WTC11 (cell line): Measurements from ENCODE around the gene ID3. TPM values are rescaled to one million over a fixed set of nuclear protein-coding genes. Genes with fewer than 3 reads are reported as not detected.

ENCODE experiments used
- ATAC-seq: fragments of 200-7000 bp; cut with Tn5 transposase; 2 replicates; pipeline ENCODE4 v1.10.0; 2021; ENCODE audit warnings: mild to moderate bottlenecking, moderate library complexity
- CTCF ChIA-PET: fragments of 300-600 bp; sonication (Branson Sonifier 250); formaldehyde crosslinking; loops from one replicate; lab custom pipeline; 2021; ENCODE audit warnings: antibody characterized with exemption; lab: Charles Lee
- POLR2A ChIA-PET: fragments of 350-600 bp; sonication (Branson Sonifier 250); formaldehyde crosslinking; loops from one replicate; lab custom pipeline; 2021; ENCODE audit warnings: antibody characterized with exemption; lab: Charles Lee
- DNase-seq: peaks from one replicate; pipeline ENCODE4 v3.0.0; 2021; ENCODE audit warnings: low spot score
- H3K27ac Mint-ChIP-seq: 2 replicates; pipeline ENCODE4 v1.8.0; 2021; ENCODE audit warnings: mixed read lengths
- H3K27me3 Mint-ChIP-seq: 2 replicates; pipeline ENCODE4 v1.8.0; 2021; ENCODE audit warnings: low read depth, mild to moderate bottlenecking, moderate library complexity, mixed read lengths
- H3K36me3 Mint-ChIP-seq: 2 replicates; pipeline ENCODE4 v1.8.0; 2021; ENCODE audit warnings: mixed read lengths
- H3K4me1 Mint-ChIP-seq: 2 replicates; pipeline ENCODE4 v1.8.0; 2022; ENCODE audit warnings: mixed read lengths
- H3K4me3 Mint-ChIP-seq: 2 replicates; pipeline ENCODE4 v1.8.0; 2021; ENCODE audit warnings: mild to moderate bottlenecking, moderate library complexity, mixed read lengths
- H3K9me3 Mint-ChIP-seq: 2 replicates; pipeline ENCODE4 v1.8.0; 2021; ENCODE audit warnings: mixed read lengths
- CREB1 ChIP-seq: sonication (generic); formaldehyde crosslinking; IDR thresholded peaks from 2 replicates; pipeline ENCODE4 v1.8.0; 2023; ENCODE audit warnings: mild to moderate bottlenecking, missing genetic modification reagents
- EMX1 ChIP-seq: fragments of 250-450 bp; sonication (Bioruptor Pico); IDR thresholded peaks from 2 replicates; pipeline ENCODE4 v1.8.0; 2021; ENCODE audit warnings: mild to moderate bottlenecking
- ETV6 ChIP-seq: sonication (generic); formaldehyde crosslinking; IDR thresholded peaks from 2 replicates; pipeline ENCODE4 v1.8.1; 2022; ENCODE audit warnings: mild to moderate bottlenecking, missing genetic modification reagents
- FOXJ3 ChIP-seq: sonication (generic); formaldehyde crosslinking; IDR thresholded peaks from 2 replicates; pipeline ENCODE4 v1.9.0; 2021; ENCODE audit warnings: missing genetic modification reagents, mild to moderate bottlenecking, borderline replicate concordance
- GRHL2 ChIP-seq: fragments of 250-450 bp; sonication (Bioruptor Pico); IDR thresholded peaks from 2 replicates; pipeline ENCODE4 v1.8.0; 2022; ENCODE audit warnings: mild to moderate bottlenecking, moderate library complexity; ENCODE audit not compliant: insufficient replicate concordance, severe bottlenecking
- HMGA2 ChIP-seq: fragments of 250-450 bp; sonication (Bioruptor Pico); IDR thresholded peaks from 2 replicates; pipeline ENCODE4 v1.4.0; 2021; ENCODE audit warnings: mild to moderate bottlenecking, moderate library complexity
- JAZF1 ChIP-seq: fragments of 250-450 bp; sonication (Bioruptor Pico); IDR thresholded peaks from 2 replicates; pipeline ENCODE4 v1.9.0; 2021; ENCODE audit warnings: moderate library complexity, mild to moderate bottlenecking, inconsistent platforms
- NFYB ChIP-seq: sonication (generic); formaldehyde crosslinking; conservative IDR thresholded peaks from 2 replicates; pipeline ENCODE4 v1.8.0; 2022; ENCODE audit warnings: low read depth, missing genetic modification reagents
- NR1H2 ChIP-seq: sonication (generic); formaldehyde crosslinking; IDR thresholded peaks from 2 replicates; pipeline ENCODE4 v1.9.0; 2021; ENCODE audit warnings: mild to moderate bottlenecking, moderate library complexity, missing genetic modification reagents
- RORB ChIP-seq: fragments of 250-450 bp; sonication (Bioruptor Pico); IDR thresholded peaks from 2 replicates; pipeline ENCODE4 v1.9.0; 2021; ENCODE audit warnings: mild to moderate bottlenecking
- SMAD4 ChIP-seq: sonication (generic); formaldehyde crosslinking; IDR thresholded peaks from 2 replicates; pipeline ENCODE4 v1.8.0; 2022; ENCODE audit warnings: mild to moderate bottlenecking, missing genetic modification reagents
- TEAD1 ChIP-seq: sonication (generic); formaldehyde crosslinking; IDR thresholded peaks from 2 replicates; pipeline ENCODE4 v1.8.0; 2022; ENCODE audit warnings: mild to moderate bottlenecking, missing genetic modification reagents
- TP53 ChIP-seq: sonication (generic); formaldehyde crosslinking; IDR thresholded peaks from 2 replicates; pipeline ENCODE4 v1.8.1; 2023; ENCODE audit warnings: mild to moderate bottlenecking, missing genetic modification reagents
- USF2 ChIP-seq: sonication (generic); formaldehyde crosslinking; IDR thresholded peaks from 2 replicates; pipeline ENCODE4 v1.8.1; 2023; ENCODE audit warnings: mild to moderate bottlenecking, missing genetic modification reagents, moderate library complexity
- ZBTB43 ChIP-seq: sonication (generic); formaldehyde crosslinking; IDR thresholded peaks from 2 replicates; pipeline ENCODE4 v1.8.1; 2023; ENCODE audit warnings: mild to moderate bottlenecking, missing genetic modification reagents
- ZNF138 ChIP-seq: sonication (generic); formaldehyde crosslinking; conservative IDR thresholded peaks from 2 replicates; pipeline ENCODE4 v1.8.1; 2022; ENCODE audit warnings: mild to moderate bottlenecking, moderate library complexity, missing genetic modification reagents
- ZNF423 ChIP-seq: fragments of 250-450 bp; sonication (Bioruptor Pico); IDR thresholded peaks from 2 replicates; pipeline ENCODE4 v2.1.2; 2022; ENCODE audit warnings: mild to moderate bottlenecking, moderate library complexity
- ZNF512 ChIP-seq: sonication (generic); formaldehyde crosslinking; IDR thresholded peaks from 2 replicates; pipeline ENCODE4 v1.8.1; 2022; ENCODE audit warnings: missing genetic modification reagents, borderline replicate concordance
- total RNA-seq: library from RNA; stranded (reverse); gene quantifications from 3 replicates; pipeline ENCODE4 v1.2.3, GENCODE V29; 2021
- TF ChIP-seq, protein P1 (sequence below): sonication (generic); formaldehyde crosslinking; IDR thresholded peaks from 2 replicates; pipeline ENCODE4 v1.8.1; 2022; ENCODE audit warnings: low read depth, mild to moderate bottlenecking, moderate library complexity, missing genetic modification reagents, borderline replicate concordance
- TF ChIP-seq, protein P2 (sequence below): sonication (generic); formaldehyde crosslinking; IDR thresholded peaks from 2 replicates; pipeline ENCODE4 v1.8.1; 2023; ENCODE audit warnings: mild to moderate bottlenecking, missing genetic modification reagents, moderate library complexity

Gene ID3
- total RNA-seq, 1 experiment from 2014 or later = 168 TPM

DNA sequence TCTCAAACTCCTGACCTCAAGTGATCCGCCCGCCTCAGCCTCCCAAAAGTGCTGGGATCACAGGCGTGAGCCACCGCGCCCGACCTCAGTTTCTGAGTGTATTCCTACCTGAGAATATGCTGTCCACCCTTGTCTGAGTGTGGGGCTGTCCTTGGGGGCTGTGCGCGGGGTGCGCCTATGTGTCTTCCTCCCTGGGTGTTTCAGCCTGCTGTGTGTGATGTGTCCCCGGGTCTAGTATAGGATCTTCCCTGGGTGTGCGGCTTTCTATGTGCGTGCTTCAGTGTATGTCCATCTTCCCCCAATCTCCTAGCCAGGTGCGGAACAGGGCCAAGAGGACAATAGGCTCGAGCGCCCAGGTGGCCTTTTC is 8.3 kb upstream of the ID3 start (continued):
- TF ChIP-seq USF2 (CRISPR knock-in tag) (no peak), JAZF1 (no peak), NFYB (no peak), CREB1 (CRISPR knock-in tag) (no peak)
- TF ChIP-seq, protein P1, sequence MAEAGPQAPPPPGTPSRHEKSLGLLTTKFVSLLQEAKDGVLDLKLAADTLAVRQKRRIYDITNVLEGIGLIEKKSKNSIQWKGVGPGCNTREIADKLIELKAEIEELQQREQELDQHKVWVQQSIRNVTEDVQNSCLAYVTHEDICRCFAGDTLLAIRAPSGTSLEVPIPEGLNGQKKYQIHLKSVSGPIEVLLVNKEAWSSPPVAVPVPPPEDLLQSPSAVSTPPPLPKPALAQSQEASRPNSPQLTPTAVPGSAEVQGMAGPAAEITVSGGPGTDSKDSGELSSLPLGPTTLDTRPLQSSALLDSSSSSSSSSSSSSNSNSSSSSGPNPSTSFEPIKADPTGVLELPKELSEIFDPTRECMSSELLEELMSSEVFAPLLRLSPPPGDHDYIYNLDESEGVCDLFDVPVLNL (CRISPR knock-in tag) = no peak
- TF ChIP-seq, protein P2, sequence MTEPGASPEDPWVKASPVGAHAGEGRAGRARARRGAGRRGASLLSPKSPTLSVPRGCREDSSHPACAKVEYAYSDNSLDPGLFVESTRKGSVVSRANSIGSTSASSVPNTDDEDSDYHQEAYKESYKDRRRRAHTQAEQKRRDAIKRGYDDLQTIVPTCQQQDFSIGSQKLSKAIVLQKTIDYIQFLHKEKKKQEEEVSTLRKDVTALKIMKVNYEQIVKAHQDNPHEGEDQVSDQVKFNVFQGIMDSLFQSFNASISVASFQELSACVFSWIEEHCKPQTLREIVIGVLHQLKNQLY (CRISPR knock-in tag) = no peak
- TF ChIP-seq, all 79 proteins: peak for 0

DNA sequence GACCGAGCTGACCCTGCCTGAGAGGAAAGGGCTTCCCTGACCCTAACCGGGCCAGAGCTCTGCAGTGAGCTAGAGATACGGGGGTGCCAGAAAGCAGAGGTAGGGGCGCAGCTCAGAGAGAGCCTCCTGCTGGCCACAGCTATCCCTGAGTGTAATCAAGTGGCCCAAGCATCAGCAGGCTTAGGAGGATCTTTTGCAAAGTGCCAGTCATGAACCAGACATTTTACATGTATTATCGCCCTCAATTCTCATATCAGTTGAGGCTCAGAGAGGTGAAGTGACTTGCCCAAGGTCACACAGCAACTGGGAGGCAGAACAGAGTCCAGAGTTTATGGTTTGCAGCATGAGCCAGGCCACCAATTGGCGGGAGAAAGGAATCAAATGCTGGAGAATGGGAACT is 7.0 kb upstream of the ID3 start:
- Mint-ChIP-seq H3K4me3 (peak overlapping the region; percentile 34), H3K4me1 (peaks cover 75% of the 10 kb centered on the region), H3K27me3 (peaks cover 2% of the 10 kb centered on the region; the same call in 1 of the 2 replicates), H3K36me3 (no peaks in the 10 kb centered on the region), H3K9me3 (no peaks in the 10 kb centered on the region), H3K27ac (peak overlapping the region; percentile 86)
- ATAC-seq (peak; percentile 55), DNase-seq (peak; percentile 59)
- CTCF ChIA-PET = interaction anchor here (0.6 to 4.9 kb wide), 26 partner anchors 8 to 222 kb away, joined by 3 to 51 read pairs (median 4); partner anchors contain the start of genes HNRNPR and RPL11
- POLR2A ChIA-PET = interaction anchor here (1.9 kb wide), 1 partner anchor 11 kb away, joined by 9 read pairs; no protein-coding TSS in a partner anchor
- TF ChIP-seq GRHL2 (CRISPR knock-in tag) (no peak), ETV6 (no peak), TP53 (CRISPR knock-in tag) (no peak), ZNF512 (CRISPR knock-in tag) (no peak), NR1H2 (CRISPR knock-in tag) (no peak), FOXJ3 (CRISPR knock-in tag) (no peak), RORB (CRISPR knock-in tag) (no peak), ZNF138 (CRISPR knock-in tag) (no peak), ZNF423 (CRISPR knock-in tag) (no peak), SMAD4 (no peak), ZBTB43 (CRISPR knock-in tag) (no peak), JAZF1 (no peak), CREB1 (CRISPR knock-in tag) (no peak), EMX1 (CRISPR knock-in tag) (no peak), HMGA2 (no peak), TEAD1 (CRISPR knock-in tag) (no peak)
- TF ChIP-seq, protein P2 (CRISPR knock-in tag) = no peak
